T-cell (primary cell): ENCODE measurements around the gene CYCS. TPM values are rescaled to one million over a fixed set of nuclear protein-coding genes. Genes with fewer than 3 reads are reported as not detected.

Experiments
- ATAC-seq, 4 experiments: fragments of 200-7000 bp in 3 of 4; fragments of 150-1000 bp in 1 of 4; cut with Tn5 transposase; replicated peaks in 1 of 4; 1 replicate in 3 of 4; 2 replicates in 1 of 4; pipeline ENCODE4 v1.10.0; 2021; ENCODE audit warnings: moderate library complexity in 3 of 4, mild to moderate bottlenecking in 2 of 4, moderate number of reproducible peaks in 1 of 4
- CTCF ChIA-PET, 2 donors: fragments of 300-600 bp; sonication (Branson Sonifier 250); formaldehyde crosslinking; loops; one replicate each; lab custom pipeline; 2022; ENCODE audit warnings: antibody characterized with exemption in 2 of 2; lab: Charles Lee
- POLR2A ChIA-PET, 2 donors: fragments of 300-600 bp; sonication (Branson Sonifier 250); formaldehyde crosslinking; loops; one replicate each; lab custom pipeline; 2022; ENCODE audit warnings: antibody characterized with exemption in 2 of 2; lab: Charles Lee
- DNase-seq, 35 experiments: peaks; one replicate each; pipeline versions ENCODE4 v3.0.0 to v3.0.0-alpha.2; 2013 to 2023
- H3K27ac ChIP-seq: one replicate; pipeline ENCODE4 v1.5.1; 2013; ENCODE audit warnings: low read length
- H3K27me3 ChIP-seq, 2 experiments: replicated peaks in 1 of 2; 1 replicate in 1 of 2; 2 replicates in 1 of 2; pipeline versions ENCODE4 v1.6.1 to v1.7.0; 2013; ENCODE audit warnings: low read length in 1 of 2, mixed read lengths in 1 of 2; ENCODE audit not compliant: control insufficient read depth in 2 of 2, insufficient read depth in 2 of 2; ENCODE audit errors: extremely low read depth in 1 of 2
- H3K36me3 ChIP-seq, 2 donors: 1 replicate in 1 of 2; 2 replicates in 1 of 2; pipeline versions ENCODE4 v1.6.1 to v1.7.0; 2013; ENCODE audit warnings: low read length in 1 of 2; ENCODE audit not compliant: control insufficient read depth in 2 of 2, insufficient read depth in 1 of 2; ENCODE audit errors: extremely low read depth in 1 of 2
- H3K4me1 ChIP-seq, 2 experiments: 1 replicate in 1 of 2; 2 replicates in 1 of 2; pipeline versions ENCODE4 v1.6.1 to v1.7.0; 2013; ENCODE audit warnings: low read length in 2 of 2, mixed read lengths in 1 of 2; ENCODE audit not compliant: insufficient read depth in 2 of 2, control insufficient read depth in 1 of 2; ENCODE audit errors: extremely low read depth in 1 of 2
- H3K4me3 ChIP-seq, 2 donors: 1 replicate in 1 of 2; 2 replicates in 1 of 2; pipeline versions ENCODE4 v1.5.1 to v1.7.0; 2013; ENCODE audit warnings: mild to moderate bottlenecking in 2 of 2, low read length in 1 of 2, moderate library complexity in 1 of 2; ENCODE audit not compliant: control insufficient read depth in 1 of 2; ENCODE audit errors: extremely low read depth in 1 of 2
- H3K9me3 ChIP-seq: 2 replicates; pipeline ENCODE4 v1.7.0; 2013
- H3K27ac Mint-ChIP-seq, 2 donors: one replicate each; pipeline ENCODE4 v1.8.0; 2020 to 2021; ENCODE audit warnings: mild to moderate bottlenecking in 2 of 2, mixed read lengths in 2 of 2
- H3K27me3 Mint-ChIP-seq, 2 donors: one replicate each; pipeline ENCODE4 v1.8.0; 2021 to 2022; ENCODE audit warnings: mixed read lengths in 2 of 2
- H3K36me3 Mint-ChIP-seq: one replicate; pipeline ENCODE4 v1.8.0; 2021; ENCODE audit warnings: mixed read lengths
- H3K4me1 Mint-ChIP-seq, 3 donors: one replicate each; pipeline ENCODE4 v1.8.0; 2020 to 2022; ENCODE audit warnings: mixed read lengths in 3 of 3, mild to moderate bottlenecking in 1 of 3
- H3K4me3 Mint-ChIP-seq, 3 donors: one replicate each; pipeline ENCODE4 v1.8.0; 2020 to 2022; ENCODE audit warnings: mild to moderate bottlenecking in 3 of 3, mixed read lengths in 3 of 3, moderate library complexity in 3 of 3
- H3K9me3 Mint-ChIP-seq, 3 donors: one replicate each; pipeline ENCODE4 v1.8.0; 2020 to 2022; ENCODE audit warnings: mixed read lengths in 3 of 3
- WGBS: methylation state at CpG from one replicate; pipeline ENCODE4 v1.1.5; 2013; ENCODE audit warnings: missing lambda C conversion rate; ENCODE audit not compliant: insufficient coverage; 5-methylcytosine and 5-hydroxymethylcytosine counted together
- total RNA-seq, 35 experiments: library from RNA in 6 of 35; stranded (reverse) in 6 of 35; fragments of 120-200 nt in 1 of 35; gene quantifications; one replicate each; pipeline versions ENCODE4 v1.2.1 to v1.2.4 and lab custom pipeline; 2013 to 2026

CYCS gene
- total RNA-seq, 5 donors from 2014 or later (not counting 1 experiment from before 2014, with no cell fraction given) = 45.0 to 136 (median 47.3) TPM

DNA sequence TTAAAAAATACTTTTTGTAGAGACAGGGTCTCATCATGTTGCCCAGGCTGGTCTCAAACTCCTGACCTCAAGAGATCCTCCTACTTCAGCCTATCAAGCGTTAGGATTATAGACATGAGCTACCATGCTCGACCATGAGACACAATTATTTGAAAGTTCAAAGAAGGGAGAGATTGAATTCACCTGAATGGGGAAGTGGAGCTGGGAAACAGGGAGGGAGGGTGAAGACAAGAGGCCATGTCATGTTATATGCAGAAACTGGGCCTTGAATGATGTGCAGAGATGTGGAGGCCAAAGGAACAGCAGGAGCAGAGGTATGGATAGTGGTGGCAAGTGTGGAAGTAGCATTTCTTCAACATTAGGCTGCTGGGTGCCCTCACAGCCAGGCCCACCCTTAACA is 18.7 kb upstream of the CYCS start:
- no peaks in the 10 kb centered on the region for H3K27me3 Mint-ChIP-seq
- WGBS = 100% methylated on average over 1 of the region's 2 CpGs
- no peak overlapping the region for H3K4me3 ChIP-seq
- peaks cover 31% of the 10 kb centered on the region for H3K36me3 Mint-ChIP-seq
- no peaks in the 10 kb centered on the region for H3K27me3 ChIP-seq
- CTCF ChIA-PET = interaction anchor here in 1 of 2 donors (0.7 kb wide), 1 partner anchor 76 kb away, joined by 4 read pairs; no protein-coding TSS in a partner anchor
- H3K9me3 ChIP-seq = no peaks in the 10 kb centered on the region
- no peak overlapping the region for H3K27ac Mint-ChIP-seq
- POLR2A ChIA-PET = no interaction called here
- H3K9me3 Mint-ChIP-seq = no peaks in the 10 kb centered on the region
- ATAC-seq = no peak
- no peaks in the 10 kb centered on the region for H3K4me1 Mint-ChIP-seq
- H3K27ac ChIP-seq = no peak overlapping the region
- DNase-seq = no peak
- H3K36me3 ChIP-seq = peaks cover 3% of the 10 kb centered on the region in 2 donors
- no peaks in the 10 kb centered on the region for H3K4me1 ChIP-seq
- H3K4me3 Mint-ChIP-seq = no peak overlapping the region

DNA sequence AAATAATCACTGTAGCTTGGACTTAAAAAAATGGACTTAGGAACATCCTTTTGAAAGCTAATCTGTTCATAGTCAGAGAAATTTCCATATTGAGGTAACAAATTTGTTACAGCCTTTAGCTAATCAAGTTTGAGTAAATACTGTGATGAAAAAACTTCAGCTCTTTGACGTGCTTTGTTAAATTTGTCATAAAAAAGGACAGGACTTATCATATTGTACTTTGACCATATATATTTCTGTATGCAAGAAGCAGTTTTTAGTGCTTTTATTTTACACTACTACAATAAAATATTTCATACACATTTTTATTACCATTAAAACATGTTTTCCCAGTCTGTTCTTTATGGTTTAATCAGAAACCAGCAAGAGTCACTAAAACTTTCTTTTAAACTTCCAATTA is 14.5 kb upstream of the CYCS start:
- H3K36me3 ChIP-seq = peaks cover 1 to 3% of the 10 kb centered on the region in 2 donors
- Mint-ChIP-seq H3K4me3 (no peak overlapping the region), H3K27me3 (no peaks in the 10 kb centered on the region), H3K9me3 (no peaks in the 10 kb centered on the region), H3K4me1 (no peaks in the 10 kb centered on the region), H3K36me3 (peaks cover 20% of the 10 kb centered on the region), H3K27ac (no peak overlapping the region)
- no peaks in the 10 kb centered on the region for H3K4me1 ChIP-seq
- DNase-seq = no peak
- ATAC-seq = no peak
- ChIA-PET CTCF (interaction anchor here in 1 of 2 donors (1.1 kb wide), 1 partner anchor 8 kb away, joined by 3 read pairs; no protein-coding TSS in a partner anchor), POLR2A (no interaction called here)
- no peak overlapping the region for H3K4me3 ChIP-seq
- WGBS = no CpG with 5 or more reads among the region's 1 CpG
- H3K27ac ChIP-seq = no peak overlapping the region
- H3K27me3 ChIP-seq = no peaks in the 10 kb centered on the region
- no peaks in the 10 kb centered on the region for H3K9me3 ChIP-seq

DNA sequence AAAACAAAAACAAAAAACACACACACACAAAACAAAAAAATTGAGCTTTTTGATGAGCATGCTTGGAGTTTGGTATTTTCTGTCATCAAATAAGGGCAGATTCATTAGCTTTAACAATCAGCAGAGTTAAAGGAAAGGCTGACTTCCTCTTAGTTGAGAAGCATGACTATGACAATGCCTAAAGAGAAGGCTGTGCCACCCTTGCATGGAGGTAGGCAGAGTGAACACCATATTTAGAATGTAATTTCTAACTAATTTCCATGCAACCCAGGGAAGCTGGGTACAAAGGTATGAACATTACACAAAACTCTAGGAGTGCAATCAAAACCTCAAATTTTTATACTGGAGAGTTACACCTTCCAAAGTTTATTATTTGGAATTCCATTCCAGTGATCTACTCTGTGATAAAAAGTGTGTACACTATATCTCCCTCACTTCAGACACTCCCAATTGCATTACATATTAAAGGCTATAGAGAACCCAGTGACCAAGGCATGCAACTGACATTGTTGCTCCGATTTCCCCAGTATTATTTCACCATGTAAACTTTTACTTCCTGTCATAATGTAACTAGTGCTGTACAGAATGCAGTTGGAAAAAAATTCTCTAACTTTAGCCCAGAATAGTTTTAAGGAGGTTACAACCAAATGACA is 9.4 kb upstream of the CYCS start:
- WGBS = no CpG with 5 or more reads among the region's 1 CpG
- ChIA-PET CTCF (interaction anchor here (0.5 to 0.8 kb wide), 3 partner anchors 9 to 46 kb away, joined by 3 to 5 read pairs (median 4); partner anchors contain the start of gene CYCS (in 1 of the 2)), POLR2A (interaction anchor here in 1 of 2 donors (1.2 kb wide), 1 partner anchor 9 kb away, joined by 4 read pairs; no protein-coding TSS in a partner anchor)
- no peaks in the 10 kb centered on the region for H3K27me3 Mint-ChIP-seq
- Histone ChIP-seq H3K4me3 (no peak overlapping the region), H3K36me3 (no peaks in the 10 kb centered on the region), H3K27me3 (no peaks in the 10 kb centered on the region), H3K9me3 (no peaks in the 10 kb centered on the region), H3K27ac (no peak overlapping the region), H3K4me1 (peaks cover 0 to 2% of the 10 kb centered on the region in 2 experiments)
- H3K9me3 Mint-ChIP-seq = no peaks in the 10 kb centered on the region
- peaks cover 13% of the 10 kb centered on the region for H3K36me3 Mint-ChIP-seq
- peaks cover 7 to 19% (median 13%) of the 10 kb centered on the region in 3 donors for H3K4me1 Mint-ChIP-seq
- no peak overlapping the region for H3K4me3 Mint-ChIP-seq
- ATAC-seq (no peak), DNase-seq (no peak)
- no peak overlapping the region for H3K27ac Mint-ChIP-seq

DNA sequence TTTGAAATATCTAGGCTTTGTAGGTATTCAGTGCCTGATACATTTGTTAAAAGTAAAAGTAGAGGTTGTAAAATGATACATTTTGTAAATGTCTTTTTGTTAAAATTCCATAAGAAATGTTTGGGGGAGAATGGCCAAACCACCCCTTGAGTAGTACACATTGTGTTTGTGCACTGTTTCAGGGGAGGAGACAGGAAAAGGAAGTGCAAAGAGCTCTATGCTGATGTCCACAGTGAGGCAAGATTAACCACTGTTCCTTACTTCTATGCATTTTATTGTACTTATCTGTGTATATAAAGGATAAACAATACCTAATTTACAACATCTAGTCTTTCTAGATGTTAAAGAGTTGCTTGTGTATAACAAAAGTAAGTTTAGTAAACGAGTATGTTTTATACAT is 7.4 kb upstream of the CYCS start:
- Histone ChIP-seq H3K27me3 (no peaks in the 10 kb centered on the region), H3K27ac (no peak overlapping the region), H3K4me1 (peaks cover 0 to 2% of the 10 kb centered on the region in 2 experiments), H3K9me3 (no peaks in the 10 kb centered on the region), H3K4me3 (no peak overlapping the region), H3K36me3 (no peaks in the 10 kb centered on the region)
- Mint-ChIP-seq H3K4me3 (no peak overlapping the region), H3K36me3 (peaks cover 9% of the 10 kb centered on the region), H3K27ac (no peak overlapping the region), H3K4me1 (peaks cover 7 to 19% (median 13%) of the 10 kb centered on the region in 3 donors), H3K9me3 (no peaks in the 10 kb centered on the region), H3K27me3 (no peaks in the 10 kb centered on the region)
- POLR2A ChIA-PET = no interaction called here
- CTCF ChIA-PET = interaction anchor here in 1 of 2 donors (0.5 kb wide), 1 partner anchor 24 kb away, joined by 4 read pairs; no protein-coding TSS in a partner anchor
- DNase-seq = no peak
- ATAC-seq = peak in 2 of 4 experiments; percentile 44
- WGBS = no CpG with 5 or more reads among the region's 1 CpG

DNA sequence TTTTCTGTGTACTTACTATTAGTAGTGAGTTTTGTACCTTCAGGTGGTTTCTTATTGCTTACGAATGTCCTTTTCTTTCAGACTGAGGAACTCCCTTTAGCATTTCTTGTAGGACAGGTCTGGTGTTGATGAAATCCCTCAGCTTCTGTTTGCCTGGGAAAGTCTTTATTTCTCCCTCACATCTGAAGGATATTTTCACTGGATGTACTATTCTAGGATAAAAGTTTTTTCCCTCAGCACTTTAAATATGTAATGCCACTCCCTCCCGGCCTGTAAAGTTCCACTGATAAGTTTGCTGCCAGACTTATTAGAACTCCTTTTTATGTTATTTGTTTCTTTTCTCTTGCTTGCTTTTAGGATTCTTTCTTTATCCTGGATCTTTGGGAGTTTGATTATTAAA is 1.7 kb upstream of the CYCS start:
- no CpG with 5 or more reads among the region's 2 CpGs for WGBS
- Mint-ChIP-seq H3K27ac (no peak overlapping the region), H3K9me3 (no peaks in the 10 kb centered on the region), H3K27me3 (no peaks in the 10 kb centered on the region), H3K4me1 (peaks cover 27 to 35% (median 28%) of the 10 kb centered on the region in 3 donors), H3K36me3 (peaks cover 18% of the 10 kb centered on the region), H3K4me3 (no peak overlapping the region)
- H3K27ac ChIP-seq = no peak overlapping the region
- peaks cover 10 to 17% of the 10 kb centered on the region in 2 experiments for H3K4me1 ChIP-seq
- DNase-seq = no peak
- ATAC-seq = no peak
- H3K9me3 ChIP-seq = no peaks in the 10 kb centered on the region
- CTCF ChIA-PET = interaction anchor here in 1 of 2 donors (1.0 kb wide), 1 partner anchor 46 kb away, joined by 3 read pairs; no protein-coding TSS in a partner anchor
- H3K4me3 ChIP-seq = no peak overlapping the region
- H3K27me3 ChIP-seq = no peaks in the 10 kb centered on the region
- peaks cover 0 to 9% of the 10 kb centered on the region in 2 donors for H3K36me3 ChIP-seq
- POLR2A ChIA-PET = interaction anchor here in 1 of 2 donors (0.6 kb wide), 1 partner anchor 316 kb away, joined by 3 read pairs; no protein-coding TSS in a partner anchor

DNA sequence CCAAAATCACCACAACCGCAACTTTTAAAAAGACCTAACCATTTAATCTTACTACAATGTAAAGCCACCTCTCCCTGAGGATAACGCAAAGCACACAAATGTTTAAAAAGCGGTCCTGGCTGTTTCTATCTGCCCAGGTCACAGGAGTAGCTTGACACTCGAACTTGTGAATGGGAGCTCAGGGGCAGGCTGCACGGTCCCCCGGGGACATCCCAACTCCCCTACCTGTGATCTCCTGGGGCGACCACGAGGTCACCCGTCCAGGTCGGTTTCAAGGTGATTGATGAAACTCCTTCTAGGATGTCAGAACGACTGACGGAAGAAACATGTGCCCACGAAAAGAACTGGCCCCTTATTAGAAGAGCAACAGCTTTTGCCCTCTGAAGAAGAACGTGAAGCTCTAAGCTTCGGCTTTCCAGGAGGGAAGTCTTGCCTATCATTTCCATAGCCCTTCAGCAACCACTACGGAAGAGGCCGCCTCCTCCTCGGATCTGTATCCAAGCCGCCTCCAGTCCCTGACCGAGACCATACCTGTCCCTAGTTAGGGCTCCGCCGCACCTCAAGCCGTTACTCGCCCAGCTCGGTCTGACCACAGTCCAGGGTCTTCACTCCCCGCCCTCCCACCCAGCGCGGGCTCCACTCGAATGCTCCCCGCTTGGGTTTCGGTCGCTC is 459 bp downstream of the CYCS start:
- Histone ChIP-seq H3K4me3 (peak overlapping the region; percentile 91 to 94), H3K36me3 (peaks cover 0 to 24% of the 10 kb centered on the region in 2 donors), H3K9me3 (no peaks in the 10 kb centered on the region), H3K27me3 (no peaks in the 10 kb centered on the region), H3K27ac (peak overlapping the region; percentile 97), H3K4me1 (peaks cover 10 to 17% of the 10 kb centered on the region in 2 experiments)
- H3K4me1 Mint-ChIP-seq = peaks cover 28 to 33% (median 30%) of the 10 kb centered on the region in 3 donors
- peak overlapping the region; percentile 98 to 99 for H3K27ac Mint-ChIP-seq
- POLR2A ChIA-PET = interaction anchor here (0.7 to 1.7 kb wide), 10 partner anchors 8 to 1592 kb away, joined by 3 to 14 read pairs (median 5); no protein-coding TSS in a partner anchor
- H3K27me3 Mint-ChIP-seq = no peaks in the 10 kb centered on the region
- DNase-seq = peak in 8 of 35 experiments; percentile 3 to 49 (median 12)
- CTCF ChIA-PET = interaction anchor here (0.6 to 2.3 kb wide), 11 partner anchors 12 to 1578 kb away, joined by 3 to 17 read pairs (median 4); a partner anchor contains a TSS
- H3K36me3 Mint-ChIP-seq = peaks cover 28% of the 10 kb centered on the region
- H3K9me3 Mint-ChIP-seq = no peaks in the 10 kb centered on the region
- H3K4me3 Mint-ChIP-seq = peak overlapping the region; percentile 95 to 100 (median 96)
- ATAC-seq = peak in 2 of 4 experiments; percentile 6 to 13
- WGBS = 2% methylated on average over 22 of the region's 32 CpGs
